ENCODE results near the gene PTDSS2.
A peak's percentile ranks its signal among the peaks of the same experiment; 100 is the strongest.
"Not testable (repeated sequence)": the region's sequence is repeated elsewhere in the genome, so short reads cannot be mapped to it uniquely, and the experiment has no call there.

Gene PTDSS2

GRCh38 chr11:449889-450808, at the start of gene PTDSS2:
PTDSS2 (plus strand) TSS chr11:450279; CDS start chr11:450456, 177 bp downstream.
- DNase-seq (ENCODE audit: low spot score): peak; percentile 95

GRCh38 chr11:401196-401595, 48.9 kb upstream of the PTDSS2 start:
- DNase-seq (ENCODE audit: low spot score): not testable (repeated sequence)

- no peak for DNase-seq (ENCODE audit: low spot score)
Measured at GRCh38 chr11:403021-403760, 46.9 kb upstream of the PTDSS2 start.

GRCh38 chr11:403761-404431, 46.2 kb upstream of the PTDSS2 start:
- DNase-seq (ENCODE audit: low spot score): no peak

- DNase-seq (ENCODE audit: low spot score): no peak
Measured at GRCh38 chr11:404551-405264, 45.4 kb upstream of the PTDSS2 start.

- no peak for DNase-seq (ENCODE audit: low spot score)
Measured at GRCh38 chr11:405323-405953, 44.6 kb upstream of the PTDSS2 start.

GRCh38 chr11:405954-406795, 43.9 kb upstream of the PTDSS2 start:
- no peak for DNase-seq (ENCODE audit: low spot score)

- DNase-seq (ENCODE audit: low spot score): peak; percentile 75
Measured at GRCh38 chr11:406796-407650, 43.1 kb upstream of the PTDSS2 start.

GRCh38 chr11:407651-408123, 42.4 kb upstream of the PTDSS2 start:
- DNase-seq (ENCODE audit: low spot score): no peak

- no peak for DNase-seq (ENCODE audit: low spot score)
Measured at GRCh38 chr11:408154-409007, 41.7 kb upstream of the PTDSS2 start.

GRCh38 chr11:409008-409599, 41.0 kb upstream of the PTDSS2 start:
- no peak for DNase-seq (ENCODE audit: low spot score)

- DNase-seq (ENCODE audit: low spot score): no peak
Measured at GRCh38 chr11:409600-410483, 40.2 kb upstream of the PTDSS2 start.

- not testable (repeated sequence) for DNase-seq (ENCODE audit: low spot score)
Measured at GRCh38 chr11:410711-411110, 39.4 kb upstream of the PTDSS2 start.

- DNase-seq (ENCODE audit: low spot score): not testable (repeated sequence)
Measured at GRCh38 chr11:411520-411919, 38.6 kb upstream of the PTDSS2 start.

GRCh38 chr11:412641-413119, 37.4 kb upstream of the PTDSS2 start:
- DNase-seq (ENCODE audit: low spot score): no peak

Measured in LoVo (cell line).